Stimulated activated CD4-positive, alpha-beta T cell treated with anti-CD3 and anti-CD28 coated beads, Interleukin-15, amount 100 ng/mL, for 1 hour (primary cell): ENCODE results near the gene SESTD1.

ENCODE experiments used
- DNase-seq, 2 donors: peaks; one replicate each; pipeline ENCODE4 v3.0.0-alpha.2; 2020; ENCODE audit warnings: low read depth in 1 of 2, low spot score in 1 of 2

The SESTD1 gene

DNA sequence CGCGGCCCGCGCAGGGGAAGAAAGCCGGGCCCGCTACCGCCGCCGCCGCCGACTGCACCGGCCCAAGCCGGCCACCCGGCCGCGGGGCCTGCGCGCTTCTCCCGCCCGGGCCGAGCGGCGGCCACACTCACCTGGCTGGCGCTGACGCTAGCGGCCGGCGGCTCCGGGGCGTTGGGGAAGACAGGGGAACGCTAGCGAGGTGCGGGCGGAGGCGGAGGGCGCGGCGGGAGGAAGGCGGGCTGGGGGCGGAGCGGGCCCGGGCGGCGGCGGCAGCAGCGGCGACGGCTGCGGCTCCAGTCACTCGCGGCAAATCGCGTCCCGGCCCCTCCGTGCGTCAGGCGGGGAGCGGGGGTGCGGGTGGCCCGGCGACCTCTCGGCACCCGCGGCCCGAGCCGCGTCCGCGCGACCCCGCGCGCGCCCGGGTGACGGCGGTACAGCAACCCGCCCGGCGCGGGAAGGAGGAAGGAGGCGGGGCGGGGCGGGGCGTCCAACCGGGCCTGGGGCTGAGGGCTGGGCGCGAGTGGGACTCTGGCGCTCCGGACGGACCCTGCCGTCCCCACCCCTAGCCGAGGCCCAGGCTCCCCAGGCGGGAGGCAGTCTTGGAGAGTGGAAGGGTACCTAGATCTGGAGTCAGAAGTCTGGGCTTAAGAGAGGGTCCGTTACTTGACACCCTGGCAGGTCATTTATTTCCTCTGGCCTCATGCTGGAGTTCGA lies at the start of gene SESTD1:
TSS of gene SESTD1 (minus strand) at position 465 of the 714 bp plus-strand sequence. CDS start 72,991 bp downstream, outside the sequence.
- DNase-seq, result peak; percentile 20 to 44

DNA sequence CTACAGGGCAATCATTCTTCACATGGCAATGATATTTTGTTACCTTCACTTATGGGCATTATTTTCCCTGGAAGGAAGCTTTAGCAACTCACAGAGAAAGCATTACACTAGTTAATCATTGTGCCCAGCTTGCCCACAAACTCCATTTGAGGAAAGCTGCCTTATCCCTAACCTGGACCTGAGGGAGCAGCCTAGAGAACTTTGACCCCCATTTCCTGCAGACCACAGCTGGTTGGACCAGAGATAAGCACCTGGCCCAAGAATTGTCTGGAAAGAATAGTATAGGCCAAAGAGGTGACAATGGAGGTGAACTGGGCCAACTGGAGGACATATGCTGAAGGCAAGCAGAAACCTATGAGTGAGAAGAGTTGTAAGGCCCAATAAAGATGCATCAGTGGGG lies 48.4 kb upstream of the SESTD1 start:
- no peak for DNase-seq

- DNase-seq, result no peak
Measured at GRCh38 chr2:179311101-179311500, 46.5 kb upstream of the SESTD1 start.

GRCh38 chr2:179307616-179308371 lies 43.2 kb upstream of the SESTD1 start:
- DNase-seq, result no peak

DNA sequence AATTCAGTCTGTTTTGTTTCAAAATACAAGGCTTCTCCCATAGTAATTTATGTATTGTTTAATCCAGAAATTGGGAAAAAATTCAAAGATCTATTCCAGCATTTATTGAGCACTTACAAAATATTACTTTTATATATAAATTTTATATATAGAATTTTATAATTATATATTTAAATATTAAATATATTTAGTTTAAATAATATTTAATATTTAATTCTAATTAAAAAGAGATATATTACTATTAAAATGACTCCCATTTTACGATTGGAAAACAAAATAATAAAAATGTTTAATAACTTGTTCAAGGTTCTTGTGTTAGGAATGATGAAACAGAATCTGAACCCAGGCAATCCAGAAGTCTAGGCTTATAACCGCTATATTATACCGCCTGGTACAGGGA lies 40.5 kb upstream of the SESTD1 start:
- DNase-seq, result no peak

- no peak for DNase-seq
Measured at GRCh38 chr2:179304424-179304823, 39.8 kb upstream of the SESTD1 start.

- no peak for DNase-seq
Measured at GRCh38 chr2:179302764-179303571, 38.3 kb upstream of the SESTD1 start.

GRCh38 chr2:179302149-179302548 lies 37.5 kb upstream of the SESTD1 start:
- no peak for DNase-seq

DNA sequence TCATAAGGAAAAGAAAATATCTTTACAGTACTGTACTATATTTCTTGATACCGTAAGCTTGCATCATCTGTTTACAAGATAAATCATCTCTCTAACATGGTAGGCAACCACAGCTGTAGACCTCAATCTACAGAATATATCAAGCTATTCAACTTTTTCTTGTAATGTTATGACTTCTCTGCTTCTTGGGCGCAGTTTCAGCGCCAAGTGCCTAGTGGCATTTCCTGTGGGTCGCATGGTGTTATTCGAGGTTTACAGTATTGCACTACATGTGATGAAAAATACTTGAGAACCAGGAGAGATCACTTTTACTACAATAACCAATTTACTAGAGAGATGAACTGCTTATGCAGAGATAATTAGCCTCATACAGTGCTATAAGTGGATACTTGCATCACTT lies 34.0 kb upstream of the SESTD1 start:
- no peak for DNase-seq

DNA sequence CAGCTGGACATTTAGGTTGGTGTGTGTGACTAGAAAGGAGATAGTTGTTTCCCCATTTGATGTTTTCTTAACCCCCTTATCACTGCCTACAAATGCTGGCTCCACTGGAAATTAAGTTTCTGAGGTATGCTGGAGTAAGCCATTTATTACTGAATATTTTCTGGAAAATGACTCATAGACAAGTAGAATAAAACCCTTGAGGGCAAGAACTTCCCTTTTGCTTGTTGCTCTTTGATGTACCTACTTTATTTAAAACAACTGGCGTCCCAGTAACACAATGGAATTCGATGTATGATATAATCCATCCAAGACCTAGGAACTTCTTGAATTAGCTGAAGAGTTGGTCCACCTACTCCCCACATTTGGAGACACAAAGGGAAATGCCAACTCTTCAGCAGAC lies 33.3 kb upstream of the SESTD1 start:
- DNase-seq, result no peak

DNA sequence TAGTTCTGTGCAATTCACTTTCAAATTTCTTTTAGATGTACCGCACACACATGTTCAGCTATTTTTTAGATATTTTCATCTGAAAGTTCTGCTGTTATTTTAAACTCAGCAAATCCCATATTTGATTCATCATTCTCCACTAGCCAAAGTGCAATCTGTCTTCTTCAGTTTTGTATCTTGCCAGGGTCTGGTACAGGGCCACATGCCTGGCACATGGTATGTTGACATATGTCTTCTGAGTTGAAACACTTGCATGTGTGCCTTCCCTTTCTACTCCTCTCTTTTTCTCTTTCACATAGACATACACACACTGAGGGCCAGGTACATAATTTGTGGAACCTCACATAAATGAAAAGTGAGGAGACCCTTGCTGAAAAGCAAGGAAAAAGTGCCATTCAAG lies 25.7 kb upstream of the SESTD1 start:
- no peak for DNase-seq

DNA sequence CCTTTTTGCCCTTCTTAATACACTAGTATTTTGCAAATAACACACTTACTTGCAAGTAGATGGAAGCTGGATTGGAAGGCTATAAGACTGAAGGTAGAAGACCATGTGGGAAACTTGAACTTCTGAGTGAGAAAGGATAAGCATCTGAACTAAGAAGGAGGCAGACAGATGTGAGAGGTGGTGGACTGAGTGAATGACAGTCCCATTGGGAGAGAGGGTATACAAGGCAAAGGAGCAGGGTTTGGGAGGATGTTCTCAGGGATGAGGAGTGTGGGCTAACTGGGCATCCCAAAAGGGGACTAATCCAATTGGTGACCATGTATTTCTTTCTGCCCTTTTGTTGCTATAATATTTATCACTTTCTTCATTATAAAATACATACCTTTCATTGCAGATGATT lies 20.4 kb upstream of the SESTD1 start:
- DNase-seq, result no peak

GRCh38 chr2:179277429-179278196 lies 13.0 kb upstream of the SESTD1 start:
- DNase-seq, result no peak

DNA sequence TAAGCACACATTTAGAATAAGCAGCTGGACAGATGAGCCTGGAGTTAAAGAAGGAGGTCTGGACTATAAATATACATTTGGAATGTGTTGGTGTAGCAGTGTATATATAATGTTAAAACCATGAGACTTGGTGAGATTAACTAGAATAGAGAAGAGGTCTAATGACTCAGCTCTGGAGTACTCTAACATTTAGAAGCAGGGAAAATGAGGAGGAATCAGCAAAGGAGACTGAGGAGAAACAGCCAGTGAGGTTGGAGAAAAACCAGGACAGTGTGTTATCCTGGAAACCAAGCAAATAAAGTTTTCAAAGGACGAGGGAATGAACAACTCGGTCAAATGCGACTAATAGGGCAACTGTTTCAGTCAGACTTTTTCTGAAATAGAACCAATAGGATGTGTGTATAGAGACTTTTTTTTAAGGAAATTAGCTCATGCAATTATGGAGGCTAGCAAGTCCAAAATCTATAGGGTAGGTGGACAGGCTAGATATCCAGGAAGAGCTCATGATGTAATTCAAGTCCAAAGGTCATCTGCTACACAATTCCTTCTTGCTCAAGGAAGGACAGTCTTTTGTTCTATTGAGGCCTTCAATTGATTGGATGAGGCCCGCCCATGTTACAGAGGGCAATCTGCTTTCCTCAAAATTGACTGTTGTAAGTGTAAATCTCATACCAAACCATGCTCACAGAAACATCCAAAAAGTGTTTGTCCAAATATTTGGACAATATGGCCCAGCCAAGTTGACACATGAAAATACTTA lies 10.8 kb upstream of the SESTD1 start:
- no peak for DNase-seq

DNA sequence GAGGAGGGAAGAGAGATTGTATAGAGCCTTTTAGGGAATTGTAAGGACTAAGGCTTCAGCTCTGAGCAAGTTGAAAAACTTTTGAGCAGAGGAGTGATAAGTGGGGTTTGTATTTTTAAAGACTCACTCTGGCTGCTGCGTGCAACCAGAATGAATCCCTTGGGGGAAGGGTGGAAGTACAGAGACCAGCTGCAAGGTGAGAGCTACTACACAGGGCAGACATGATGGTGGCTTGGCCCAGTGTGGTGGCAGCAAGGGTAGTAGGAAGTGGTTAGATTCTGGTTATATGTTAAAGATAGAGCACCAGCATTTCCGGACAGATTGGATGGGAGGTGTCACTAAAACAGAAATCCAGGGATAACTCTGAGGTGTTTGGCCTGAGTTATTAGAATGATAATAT lies 10.1 kb upstream of the SESTD1 start:
- no peak for DNase-seq

GRCh38 chr2:179273461-179273962 lies 8.9 kb upstream of the SESTD1 start:
- DNase-seq, result no peak

DNA sequence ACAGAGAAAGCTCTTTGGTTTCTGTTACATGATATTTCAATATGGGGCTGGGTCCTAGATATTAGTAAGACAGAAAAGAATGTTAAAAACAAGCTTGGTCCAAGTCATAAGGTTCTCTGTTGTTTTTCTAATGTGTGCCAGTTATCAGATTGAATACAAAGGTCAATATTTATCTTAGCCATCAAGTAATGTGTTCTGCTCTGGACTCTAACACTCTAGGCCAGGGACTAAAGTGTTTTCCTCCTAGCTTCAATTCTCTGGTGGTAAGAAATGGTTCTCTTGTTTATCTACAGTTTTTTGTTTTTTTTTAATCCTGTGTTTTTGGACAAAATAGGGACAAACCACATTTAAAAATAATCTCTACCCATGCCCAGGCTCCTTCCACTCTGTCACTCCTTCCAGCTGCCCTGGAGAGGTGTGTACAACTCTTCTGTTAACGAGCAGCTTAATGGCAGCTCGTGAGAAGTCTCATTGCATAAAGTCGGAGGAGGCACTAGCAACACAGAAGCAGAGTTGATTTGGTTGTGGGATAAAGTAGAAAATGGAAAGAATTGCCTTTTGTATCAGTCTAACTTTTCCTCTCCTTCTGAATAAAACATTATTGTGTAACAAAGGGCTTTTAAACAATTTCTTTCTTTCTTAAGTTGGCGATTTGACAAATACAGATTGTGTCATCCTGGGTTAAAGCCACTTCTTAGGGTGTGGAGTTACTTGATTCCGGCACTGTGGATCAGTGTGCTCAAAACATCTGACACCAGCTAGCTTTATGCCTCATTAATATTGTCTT lies 8.0 kb upstream of the SESTD1 start:
- DNase-seq, result no peak

DNA sequence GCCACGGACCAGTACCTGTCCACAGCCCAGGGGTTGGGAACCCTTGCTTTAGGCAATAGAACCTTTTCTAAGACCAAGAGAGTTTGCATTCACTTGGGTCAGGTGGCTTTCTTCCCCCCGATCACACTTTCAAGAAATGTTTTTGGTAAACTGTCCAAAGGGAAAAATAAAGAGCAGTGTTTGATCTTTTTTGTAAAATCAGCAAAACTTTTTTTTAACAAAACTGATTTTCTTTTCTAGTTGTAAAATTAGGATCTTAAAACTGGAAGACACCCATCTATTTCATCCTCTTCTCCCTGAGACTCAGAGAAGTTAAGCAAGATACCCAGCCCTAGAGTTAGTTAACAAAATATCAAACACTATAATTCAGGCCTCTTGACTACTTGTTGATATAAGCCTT lies 6.1 kb upstream of the SESTD1 start:
- DNase-seq, result no peak

GRCh38 chr2:179268277-179268925 lies 3.8 kb upstream of the SESTD1 start:
- no peak for DNase-seq
